GM19351 (cell line): Measurements from ENCODE around the gene C4orf51.
A peak's percentile ranks its signal among the peaks of the same experiment; 100 is the strongest.
"Not testable (repeated sequence)": the region's sequence is repeated elsewhere in the genome, so short reads cannot be mapped to it uniquely, and the experiment has no call there.

Experiments used
- ATAC-seq: cut with Tn5 transposase; IDR thresholded peaks from one replicate; pipeline ENCODE4 v1.9.1; 2021; ENCODE audit warnings: mild to moderate bottlenecking, moderate library complexity; ENCODE audit not compliant: unreplicated experiment

C4orf51 gene

GRCh38 chr4:145679991-145680455 lies at the start of gene C4orf51:
TSS of gene C4orf51 (plus strand) at chr4:145680146. CDS start at chr4:145680204, 58 bp downstream.
- ATAC-seq = no peak

GRCh38 chr4:145635117-145635516 lies 44.8 kb upstream of the C4orf51 start:
- ATAC-seq = no peak

GRCh38 chr4:145635630-145636029 lies 44.3 kb upstream of the C4orf51 start:
- ATAC-seq = no peak

GRCh38 chr4:145639186-145639698 lies 40.7 kb upstream of the C4orf51 start:
- no peak for ATAC-seq

- ATAC-seq = not testable (repeated sequence)
These were observed 39.7 kb upstream of the C4orf51 start for GRCh38 chr4:145640236-145640635.

DNA sequence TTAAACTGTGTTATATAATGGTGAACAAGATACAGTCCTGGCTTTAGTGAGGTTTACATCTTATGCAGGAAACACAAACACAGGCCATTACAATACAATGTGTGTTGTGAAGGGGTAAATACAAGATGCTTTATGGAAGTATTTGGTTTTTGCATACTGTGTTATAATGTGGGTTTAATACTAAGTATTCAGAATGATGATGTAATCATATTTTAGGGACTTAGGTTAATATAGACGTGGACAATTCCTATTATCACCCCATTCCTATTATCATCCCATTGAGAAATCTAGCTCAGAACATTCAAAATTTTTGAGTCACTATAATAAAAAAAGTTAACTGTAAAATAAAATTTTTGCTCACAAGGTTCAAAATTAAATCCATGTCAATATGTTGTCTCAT lies 36.7 kb upstream of the C4orf51 start:
- ATAC-seq = no peak

GRCh38 chr4:145644699-145645098 lies 35.2 kb upstream of the C4orf51 start:
- ATAC-seq = no peak

GRCh38 chr4:145656156-145656555 lies 23.8 kb upstream of the C4orf51 start:
- no peak for ATAC-seq

GRCh38 chr4:145660064-145660463 lies 19.9 kb upstream of the C4orf51 start:
- no peak for ATAC-seq

DNA sequence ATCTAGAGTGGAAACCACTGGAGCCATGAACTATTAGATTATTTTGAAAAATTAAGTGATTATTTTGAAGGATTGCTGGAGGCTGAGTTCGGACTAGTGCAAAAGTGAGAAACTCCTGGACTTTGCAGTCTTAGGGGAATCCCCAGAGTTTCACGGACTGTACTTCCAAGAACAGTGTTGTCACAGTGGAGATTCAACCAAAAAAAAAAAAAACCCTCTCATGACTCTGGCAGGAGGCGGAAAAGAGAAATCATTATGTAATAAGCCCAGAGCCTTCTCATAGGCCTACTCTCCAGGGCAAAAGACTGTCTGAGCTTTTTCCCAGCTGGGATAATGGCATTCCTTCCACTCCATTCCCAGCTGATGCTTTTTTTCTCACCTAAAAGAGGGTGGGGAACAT lies 16.8 kb upstream of the C4orf51 start:
- no peak for ATAC-seq

GRCh38 chr4:145665773-145666172 lies 14.2 kb upstream of the C4orf51 start:
- no peak for ATAC-seq

GRCh38 chr4:145670422-145670821 lies 9.5 kb upstream of the C4orf51 start:
- ATAC-seq = no peak

DNA sequence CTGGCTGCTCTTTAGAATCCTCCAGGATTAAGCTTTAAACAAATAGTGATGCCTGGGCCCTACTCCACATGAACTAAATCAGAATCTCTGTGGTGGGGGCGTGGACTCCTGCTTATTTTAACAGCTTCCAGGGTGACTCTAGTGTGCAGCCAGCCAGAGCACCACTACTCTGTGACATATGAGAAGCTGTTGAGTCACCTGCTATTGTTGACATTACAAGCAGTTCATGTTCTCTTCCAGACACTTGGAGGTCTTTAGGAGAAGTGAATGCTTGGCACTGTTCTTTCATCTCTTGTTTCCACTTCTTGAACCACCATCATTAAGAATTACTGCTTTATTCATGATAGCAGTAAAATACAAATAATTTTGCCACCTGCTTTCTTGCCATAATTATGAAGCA lies 426 bp upstream of the C4orf51 start:
- no peak for ATAC-seq

DNA sequence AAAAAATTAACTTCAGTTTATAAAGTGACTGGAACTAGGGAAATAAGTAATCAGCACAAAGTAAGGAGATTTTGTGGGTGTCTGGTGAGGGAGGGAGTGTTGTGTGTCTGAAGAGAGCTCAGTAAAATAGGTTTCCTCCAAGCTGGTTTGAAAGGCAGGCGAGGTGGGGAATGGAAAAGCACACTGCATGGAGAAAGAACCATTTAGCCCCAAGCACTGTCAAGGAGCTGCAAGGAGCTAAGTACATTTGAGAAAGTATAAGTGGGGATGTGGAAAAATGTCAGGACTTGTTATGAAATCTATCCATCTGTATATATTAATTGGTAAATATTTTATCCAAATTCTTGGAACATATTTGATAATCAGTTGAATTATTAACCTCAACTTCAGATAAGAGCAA lies 956 bp downstream of the C4orf51 start:
- no peak for ATAC-seq

- ATAC-seq = no peak
These were observed 1.6 kb downstream of the C4orf51 start for GRCh38 chr4:145681518-145681917.

DNA sequence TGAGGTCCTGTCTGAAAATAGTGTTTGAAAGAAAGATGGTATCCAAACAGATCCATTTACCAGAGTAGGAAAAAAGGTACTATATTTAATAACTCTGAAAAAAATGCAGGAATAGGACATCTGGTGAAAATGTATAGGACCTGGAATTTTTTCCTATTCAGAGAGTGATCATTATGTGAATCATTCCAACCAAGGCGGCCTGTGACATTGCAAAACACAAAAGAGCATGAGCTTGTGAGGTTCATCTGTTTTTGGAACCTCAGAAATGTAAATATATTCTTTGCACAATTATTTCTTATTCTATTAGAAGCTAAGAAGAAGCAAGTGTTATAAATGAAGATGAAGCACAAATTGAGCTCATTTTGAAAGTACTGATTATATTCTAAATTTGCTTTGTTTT lies 2.0 kb downstream of the C4orf51 start:
- no peak for ATAC-seq

GRCh38 chr4:145686991-145687390 lies 7.0 kb downstream of the C4orf51 start:
- no peak for ATAC-seq

DNA sequence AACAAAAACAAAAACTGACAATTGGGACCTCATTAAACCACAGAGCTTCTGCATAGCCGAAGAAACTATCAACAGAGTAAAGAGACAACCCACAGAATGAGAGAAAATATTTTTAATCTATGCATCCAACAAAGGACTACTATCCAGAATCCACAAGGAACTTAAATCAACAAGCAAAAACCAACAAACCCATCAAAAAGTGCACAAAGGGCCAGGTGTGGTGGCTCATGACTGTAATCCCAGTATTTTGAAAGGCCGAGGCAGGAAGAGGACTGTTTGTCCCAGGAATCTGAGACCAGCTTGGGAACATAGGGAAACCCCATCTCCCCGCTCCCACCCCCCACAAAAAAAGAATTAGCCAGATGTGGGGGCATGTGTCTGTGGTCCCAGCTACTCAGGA lies 10.7 kb downstream of the C4orf51 start:
- ATAC-seq = no peak

DNA sequence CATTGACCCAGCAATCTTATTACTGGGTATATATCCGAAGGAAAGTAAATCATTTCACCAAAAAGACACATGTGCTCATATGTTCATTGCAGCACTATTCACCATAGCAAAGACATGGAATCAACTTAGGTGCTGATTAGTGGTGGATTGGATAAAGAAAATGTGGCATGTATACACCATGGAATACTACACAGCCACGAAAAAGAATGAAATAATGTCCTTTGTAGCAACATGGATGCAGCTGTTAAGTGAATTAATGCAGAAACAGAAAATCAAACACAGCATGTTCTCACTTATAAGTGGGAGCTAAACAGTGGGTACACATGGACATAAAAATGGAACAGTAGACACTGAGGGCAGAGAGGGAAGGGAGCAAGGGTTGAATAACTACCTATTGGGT lies 11.5 kb downstream of the C4orf51 start:
- ATAC-seq = not testable (repeated sequence)

- ATAC-seq = no peak
These were observed 15.0 kb downstream of the C4orf51 start for GRCh38 chr4:145694929-145695328.

- peak; percentile 65 for ATAC-seq
These were observed 17.4 kb downstream of the C4orf51 start for GRCh38 chr4:145697332-145697731.

DNA sequence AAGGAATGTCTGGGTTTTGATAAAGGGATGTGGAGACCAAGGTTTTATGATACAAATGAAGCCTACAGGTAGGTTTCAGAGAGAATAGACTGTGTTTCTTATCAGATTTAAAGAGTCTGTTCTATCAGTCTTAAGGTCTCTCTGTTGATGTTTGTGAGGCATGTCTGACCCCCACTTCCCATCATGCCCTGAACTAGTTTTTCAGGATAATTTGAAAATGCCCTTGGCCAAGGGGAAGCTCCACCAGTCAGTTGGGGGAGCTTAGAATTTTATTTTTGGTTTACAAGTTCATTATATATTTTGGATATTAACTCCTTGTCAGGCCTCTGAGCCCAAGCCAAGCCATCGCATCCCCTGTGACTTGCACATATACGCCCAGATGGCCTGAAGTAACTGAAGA lies 18.6 kb downstream of the C4orf51 start:
- ATAC-seq = no peak

GRCh38 chr4:145703850-145704497 lies 24.0 kb downstream of the C4orf51 start:
- ATAC-seq = no peak
